SK-N-SH (cell line): ENCODE results near the gene CCNK. TPM values are rescaled to one million over a fixed set of nuclear protein-coding genes. Genes with fewer than 3 reads are reported as not detected.

Experiments used
- CTCF ChIA-PET: fragments of 300-600, 350-600 bp; formaldehyde crosslinking; extraction: SDS; loops from one replicate; lab custom pipeline; 2021; lab: Yijun Ruan, JAX
- POLR2A ChIA-PET: fragments of 350-600 bp; sonication (Branson Sonifier 250); formaldehyde crosslinking; extraction: SDS; loops from one replicate; lab custom pipeline; 2020; ENCODE audit warnings: antibody characterized with exemption, inconsistent platforms; lab: Yijun Ruan, JAX
- DNase-seq: peaks from one replicate; pipeline ENCODE4 v3.0.0; 2012
- H2AFZ ChIP-seq: fragments of 200-600 bp; sonication (generic); 2 replicates; pipeline ENCODE4 v1.8.1; 2016; ENCODE audit warnings: antibody characterized with exemption, mild to moderate bottlenecking, low read depth
- H3F3A ChIP-seq: fragments of 200-600 bp; sonication (generic); replicated peaks from 2 replicates; pipeline ENCODE3; 2016; ENCODE audit warnings: antibody characterized with exemption, mild to moderate bottlenecking; ENCODE audit not compliant: insufficient read depth
- H3K27ac ChIP-seq, 2 experiments: fragments of 200-500 bp in 1 of 2; fragments of 200-600 bp in 1 of 2; sonication (Bioruptor generic) in 1 of 2; sonication (generic), shearing (Covaris generic) in 1 of 2; 2 replicates each; pipeline versions ENCODE4 v1.5.1 to v1.6.1; 2014 to 2016; ENCODE audit warnings: low read depth in 2 of 2, inconsistent platforms in 1 of 2, low read length in 1 of 2, mild to moderate bottlenecking in 1 of 2, mixed read lengths in 1 of 2
- H3K27me3 ChIP-seq: fragments of 200-600 bp; sonication (generic), shearing (Covaris generic); 2 replicates; pipeline ENCODE4 v1.6.1; 2016; ENCODE audit warnings: mixed run types; ENCODE audit not compliant: insufficient read depth
- H3K36me3 ChIP-seq, 2 experiments: fragments of 200-500 bp in 1 of 2; fragments of 200-600 bp in 1 of 2; sonication (Bioruptor generic) in 1 of 2; sonication (generic) in 1 of 2; replicated peaks in 1 of 2; 2 replicates each; pipeline versions ENCODE3 to v1.5.1; 2014 to 2016; ENCODE audit warnings: low read length in 1 of 2, mild to moderate bottlenecking in 1 of 2; ENCODE audit not compliant: insufficient read depth in 2 of 2, control insufficient read depth in 1 of 2
- H3K4me1 ChIP-seq, 2 experiments: fragments of 200-500 bp in 1 of 2; fragments of 200-600 bp in 1 of 2; sonication (Bioruptor generic) in 1 of 2; sonication (generic), shearing (Covaris generic) in 1 of 2; 2 replicates each; pipeline versions ENCODE4 v1.5.1 to v1.6.1; 2014 to 2016; ENCODE audit warnings: low read depth in 1 of 2, low read length in 1 of 2, mixed run types in 1 of 2; ENCODE audit not compliant: insufficient read depth in 2 of 2, control insufficient read depth in 1 of 2
- H3K4me2 ChIP-seq: fragments of 200-600 bp; sonication (generic), shearing (Covaris generic); 2 replicates; pipeline ENCODE4 v1.6.1; 2017; ENCODE audit warnings: mixed run types
- H3K4me3 ChIP-seq, 2 experiments: fragments of 200-500 bp in 1 of 2; fragments of 200-600 bp in 1 of 2; sonication (Bioruptor generic) in 1 of 2; sonication (generic), shearing (Covaris generic) in 1 of 2; 2 replicates each; pipeline versions ENCODE4 v1.5.1 to v1.8.1; 2014 to 2016; ENCODE audit warnings: low read depth in 2 of 2, inconsistent platforms in 1 of 2, low read length in 1 of 2, mild to moderate bottlenecking in 1 of 2, mixed read lengths in 1 of 2, moderate library complexity in 1 of 2
- H3K79me2 ChIP-seq: fragments of 200-600 bp; sonication (generic); 2 replicates; pipeline ENCODE4 v1.8.1; 2017; ENCODE audit warnings: mild to moderate bottlenecking; ENCODE audit not compliant: insufficient read depth
- H3K9ac ChIP-seq: fragments of 200-600 bp; sonication (generic); 2 replicates; pipeline ENCODE4 v1.6.1; 2017; ENCODE audit warnings: mixed run types
- H3K9me2 ChIP-seq: fragments of 200-600 bp; sonication (generic); 2 replicates; pipeline ENCODE4 v1.6.1; 2017; ENCODE audit warnings: mixed run types
- H3K9me3 ChIP-seq: fragments of 200-600 bp; sonication (generic); 2 replicates; pipeline ENCODE4 v1.6.1; 2017; ENCODE audit warnings: mixed run types, mild to moderate bottlenecking, moderate library complexity
- H4K20me1 ChIP-seq: fragments of 200-600 bp; sonication (generic); 2 replicates; pipeline ENCODE4 v1.6.1; 2017; ENCODE audit warnings: mild to moderate bottlenecking, mixed run types; ENCODE audit not compliant: insufficient read depth
- ELF1 ChIP-seq: IDR thresholded peaks from 2 replicates; pipeline ENCODE4 v1.4.0; 2012
- EZH2phosphoT487 ChIP-seq: fragments of 200-600 bp; sonication (generic); IDR thresholded peaks from 2 replicates; pipeline ENCODE4 v1.6.1; 2017; ENCODE audit warnings: low read depth, mixed run types, mild to moderate bottlenecking, antibody characterized with exemption, moderate library complexity, borderline replicate concordance
- FOSL2 ChIP-seq: IDR thresholded peaks from 2 replicates; pipeline ENCODE4 v1.4.0; 2012; ENCODE audit warnings: low read depth, mild to moderate bottlenecking, moderate library complexity, borderline replicate concordance
- FOXM1 ChIP-seq: IDR thresholded peaks from 2 replicates; pipeline ENCODE4 v1.4.0; 2012; ENCODE audit warnings: low read depth, mild to moderate bottlenecking
- GABPA ChIP-seq: IDR thresholded peaks from 2 replicates; pipeline ENCODE4 v1.4.0; 2012; ENCODE audit warnings: low read depth, mild to moderate bottlenecking
- GATA2 ChIP-seq: sonication (generic); formaldehyde crosslinking; IDR thresholded peaks from 2 replicates; pipeline ENCODE4 v1.5.0; 2020; ENCODE audit warnings: mild to moderate bottlenecking, missing genetic modification reagents
- MAX ChIP-seq: IDR thresholded peaks from 2 replicates; pipeline ENCODE4 v1.4.0; 2012; ENCODE audit warnings: low read depth
- MEF2A ChIP-seq: IDR thresholded peaks from 2 replicates; pipeline ENCODE4 v1.4.0; 2012; ENCODE audit warnings: low read depth, borderline replicate concordance
- MXI1 ChIP-seq: IDR thresholded peaks from 2 replicates; pipeline ENCODE4 v1.6.1; 2012; ENCODE audit warnings: mild to moderate bottlenecking, low read depth, low read length, improper control_type of control experiment
- PBX3 ChIP-seq: IDR thresholded peaks from 2 replicates; pipeline ENCODE4; 2012
- POLR2AphosphoS5 ChIP-seq: IDR thresholded peaks from 2 replicates; pipeline ENCODE4 v1.6.1; 2012; ENCODE audit warnings: low read depth, low read length
- RAD21 ChIP-seq: IDR thresholded peaks from 2 replicates; pipeline ENCODE4 v1.6.1; 2012; ENCODE audit warnings: mild to moderate bottlenecking, low read length
- RXRA ChIP-seq: IDR thresholded peaks from 2 replicates; pipeline ENCODE4 v1.4.0; 2012; ENCODE audit warnings: low read depth, mild to moderate bottlenecking, borderline replicate concordance
- SIN3A ChIP-seq: IDR thresholded peaks from 2 replicates; pipeline ENCODE4 v1.6.1; 2012; ENCODE audit warnings: low read depth, mild to moderate bottlenecking, low read length, moderate library complexity, borderline replicate concordance
- SMC3 ChIP-seq: IDR thresholded peaks from 2 replicates; pipeline ENCODE4 v1.6.1; 2012; ENCODE audit warnings: low read depth, low read length, improper control_type of control experiment
- TEAD4 ChIP-seq: IDR thresholded peaks from 2 replicates; pipeline ENCODE4 v1.4.0; 2012; ENCODE audit warnings: mild to moderate bottlenecking, borderline replicate concordance; ENCODE audit not compliant: insufficient read depth
- USF1 ChIP-seq: IDR thresholded peaks from 2 replicates; pipeline ENCODE4 v1.4.0; 2012; ENCODE audit warnings: low read depth, borderline replicate concordance
- WGBS: methylation state at CpG from one replicate; pipeline ENCODE4 v1.1.6; 2017; ENCODE audit warnings: low lambda C conversion rate; 5-methylcytosine and 5-hydroxymethylcytosine counted together
- polyA plus RNA-seq, 3 experiments: library from polyadenylated mRNA; depleted of rRNA; stranded (reverse); fragments of >200 nt; gene quantifications; 2 replicates each; pipeline ENCODE4 v1.2.3, GENCODE V29; 2012

CCNK gene
- polyA plus RNA-seq, 1 of the 3 experiments (the other 2 are of a cell fraction), result 14.6 TPM

GRCh38 chr14:99552572-99553216 is 71.5 kb downstream of the CCNK start:
- H3K4me3 ChIP-seq, result no peak overlapping the region
- H3K79me2 ChIP-seq, result peaks cover 78% of the 10 kb centered on the region
- ChIA-PET CTCF (interaction anchor here (0.8 to 1.7 kb wide), 3 partner anchors 10 to 51 kb away, joined by 3 to 4 read pairs (median 3); partner anchors contain the start of gene CCDC85C), POLR2A (no interaction called here)
- peaks cover 2% of the 10 kb centered on the region for H3F3A ChIP-seq
- H3K9ac ChIP-seq, result no peak overlapping the region
- H3K9me2 ChIP-seq, result no peaks in the 10 kb centered on the region
- no peaks in the 10 kb centered on the region for H3K36me3 ChIP-seq
- no peaks in the 10 kb centered on the region for H3K9me3 ChIP-seq
- H2AFZ ChIP-seq, result no peak overlapping the region
- no peaks in the 10 kb centered on the region for H3K27me3 ChIP-seq
- TF ChIP-seq FOXM1, result no peak
- no peak for TF ChIP-seq GABPA
- TF ChIP-seq MXI1, result no peak
- TF ChIP-seq TEAD4, result no peak
- no peak for TF ChIP-seq MEF2A
- TF ChIP-seq USF1, result no peak
- H3K4me2 ChIP-seq, result no peak overlapping the region
- H4K20me1 ChIP-seq, result peaks cover 65% of the 10 kb centered on the region; the same call in 1 of the 2 replicates
- H3K4me1 ChIP-seq, result peaks cover 0 to 71% of the 10 kb centered on the region in 2 experiments; a peak in 1 of 4 replicates
- no peak overlapping the region; a peak in 1 of 4 replicates for H3K27ac ChIP-seq
- 92% methylated on average over 4 of the region's 13 CpGs for WGBS
- no peak for DNase-seq

GRCh38 chr14:99554184-99554583 is 73.0 kb downstream of the CCNK start:
- CTCF ChIA-PET, result interaction anchor here (1.0 to 1.1 kb wide), 2 partner anchors 9 to 19 kb away, joined by 3 read pairs; no protein-coding TSS in a partner anchor
- no peaks in the 10 kb centered on the region for H3K36me3 ChIP-seq
- peaks cover 53% of the 10 kb centered on the region; the same call in 1 of the 2 replicates for H4K20me1 ChIP-seq

More at GRCh38 chr14:99554184-99554583, 73.0 kb downstream of the CCNK start:
- Histone ChIP-seq H3K4me3 (no peak overlapping the region), H3K9me2 (no peaks in the 10 kb centered on the region), H3K79me2 (peaks cover 80% of the 10 kb centered on the region; the same call in 1 of the 2 replicates), H2AFZ (no peak overlapping the region), H3K4me1 (peaks cover 0 to 66% of the 10 kb centered on the region in 2 experiments; a peak in 1 of 4 replicates), H3K27ac (no peak overlapping the region; a peak in 1 of 4 replicates), H3K9ac (no peak overlapping the region), H3K27me3 (no peaks in the 10 kb centered on the region), H3K4me2 (no peak overlapping the region), H3F3A (peaks cover 2% of the 10 kb centered on the region), H3K9me3 (no peaks in the 10 kb centered on the region)
- DNase-seq, result no peak
- 68% methylated on average over 6 of the region's 12 CpGs for WGBS
- POLR2A ChIA-PET, result interaction anchor here (2.1 kb wide), 1 partner anchor 10 kb away, joined by 5 read pairs; no protein-coding TSS in a partner anchor
- TF ChIP-seq RXRA (no peak), POLR2AphosphoS5 (no peak), ELF1 (no peak), MAX (no peak), FOSL2 (no peak), SMC3 (no peak), PBX3 (no peak), GABPA (no peak), SIN3A (no peak), RAD21 (no peak), EZH2phosphoT487 (no peak), GATA2 (CRISPR knock-in tag) (no peak)
- TF ChIP-seq, all 33 proteins: peak for 0
